NCI-H2107 treated with DMSO at 0.1 percent for 48 hours (cell line): Measurements from ENCODE around the gene PPIC.
"Not testable (repeated sequence)": the region's sequence is repeated elsewhere in the genome, so short reads cannot be mapped to it uniquely, and the experiment has no call there.

ENCODE experiments used
- DNase-seq: peaks from one replicate; lab custom pipeline; 2025; ENCODE audit not compliant: unreplicated experiment; lab: John Stamatoyannopoulos, UW

Gene PPIC

DNA sequence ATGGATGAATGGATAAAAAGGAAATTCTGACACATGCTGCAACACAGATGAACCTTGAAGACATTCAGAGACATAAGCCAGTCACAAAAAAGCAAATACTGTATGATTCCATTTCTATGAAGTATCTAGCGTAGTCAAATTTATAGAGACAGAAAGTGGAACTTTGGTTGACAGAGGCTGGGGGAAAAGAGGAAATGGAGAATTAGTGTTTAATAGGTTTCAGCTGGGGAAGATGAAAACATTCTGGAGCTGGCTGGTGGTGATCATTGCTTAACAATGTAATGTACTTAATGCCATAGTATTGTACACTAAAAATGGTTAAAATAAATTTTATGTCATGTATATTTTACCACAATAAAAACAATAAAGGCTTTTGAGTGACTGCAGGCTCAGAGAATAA lies 24.2 kb downstream of the PPIC start:
- DNase-seq, result no peak

GRCh38 chr5:123007754-123008153 lies 28.8 kb downstream of the PPIC start:
- no peak for DNase-seq

DNA sequence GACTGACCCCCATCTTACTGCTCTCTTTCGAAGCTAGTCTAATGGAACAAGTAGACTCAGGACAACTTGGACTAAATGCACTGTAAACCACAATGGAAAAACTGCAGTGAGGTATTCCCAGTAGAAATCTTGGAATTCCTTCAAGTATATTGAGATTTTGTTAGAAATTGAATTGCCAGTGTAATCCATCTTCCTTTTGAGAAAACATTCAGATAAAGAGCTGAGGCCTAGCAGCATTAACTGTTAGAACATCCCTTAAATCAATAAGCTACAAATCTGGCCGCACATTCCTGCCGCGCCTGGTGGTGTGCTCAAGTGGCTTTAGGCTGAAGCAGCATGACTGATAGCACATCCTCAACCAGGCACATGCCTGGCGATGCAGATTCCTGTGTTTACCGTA lies 29.3 kb downstream of the PPIC start:
- no peak for DNase-seq

- DNase-seq, result no peak
Observed at GRCh38 chr5:123001808-123002207, 34.7 kb downstream of the PPIC start.

DNA sequence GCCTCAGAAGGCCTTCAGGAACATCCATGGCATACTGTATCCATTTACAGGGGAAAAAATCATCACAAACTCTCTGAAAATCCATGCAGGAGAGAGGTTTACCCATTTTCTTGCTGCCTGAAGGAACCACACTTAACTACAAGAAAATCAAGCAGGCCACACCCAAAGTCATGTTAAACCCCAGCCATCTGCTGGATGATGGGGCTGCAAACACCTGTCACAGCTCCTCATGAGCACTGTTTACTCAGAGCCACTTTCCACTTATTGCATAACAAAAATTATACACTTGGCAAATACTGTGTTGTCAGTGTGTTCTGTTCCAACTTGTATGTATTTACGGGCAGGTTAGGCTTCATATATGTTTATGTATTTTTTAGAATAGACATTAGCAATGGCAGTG lies 35.8 kb downstream of the PPIC start:
- DNase-seq, result peak; percentile 14

- no peak for DNase-seq
Observed at GRCh38 chr5:122999947-123000563, 36.5 kb downstream of the PPIC start.

- DNase-seq, result no peak
Observed at GRCh38 chr5:122997294-122997693, 39.2 kb downstream of the PPIC start.

GRCh38 chr5:122996091-122996490 lies 40.4 kb downstream of the PPIC start:
- no peak for DNase-seq

GRCh38 chr5:122985954-122986721 lies 50.4 kb downstream of the PPIC start:
- no peak for DNase-seq

DNA sequence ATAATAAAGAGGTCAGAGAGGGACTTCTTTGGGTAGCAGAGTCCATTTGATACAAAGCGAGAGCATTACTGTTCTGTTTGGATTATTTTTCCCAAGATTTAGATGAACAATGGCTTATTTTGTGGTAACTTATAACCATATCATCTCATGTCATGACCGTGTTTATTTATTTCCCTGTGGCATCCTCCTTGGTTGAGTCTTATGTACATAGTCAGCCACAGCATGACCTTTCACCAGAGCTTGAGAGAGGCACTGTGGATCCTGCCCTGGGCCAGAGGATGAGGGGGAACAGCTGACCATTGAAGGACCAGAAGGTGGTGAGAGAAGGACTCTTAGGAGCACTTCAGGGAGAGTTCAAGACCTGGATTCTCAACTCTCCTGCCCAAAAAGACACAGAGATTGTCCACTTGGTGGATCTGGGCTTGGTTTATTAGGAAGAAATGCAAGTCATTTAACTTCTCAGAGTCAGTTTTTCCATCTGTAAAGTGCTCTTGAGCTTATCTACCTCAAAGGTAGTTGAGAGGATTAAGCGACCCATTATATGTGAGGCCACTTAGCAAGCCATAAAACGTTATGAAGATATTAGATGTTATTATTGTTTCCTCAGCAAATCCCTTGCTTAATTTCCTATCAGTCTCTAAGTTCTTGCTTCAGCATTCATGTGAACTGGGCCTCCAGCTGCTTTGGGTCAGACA lies 51.4 kb downstream of the PPIC start:
- no peak for DNase-seq

DNA sequence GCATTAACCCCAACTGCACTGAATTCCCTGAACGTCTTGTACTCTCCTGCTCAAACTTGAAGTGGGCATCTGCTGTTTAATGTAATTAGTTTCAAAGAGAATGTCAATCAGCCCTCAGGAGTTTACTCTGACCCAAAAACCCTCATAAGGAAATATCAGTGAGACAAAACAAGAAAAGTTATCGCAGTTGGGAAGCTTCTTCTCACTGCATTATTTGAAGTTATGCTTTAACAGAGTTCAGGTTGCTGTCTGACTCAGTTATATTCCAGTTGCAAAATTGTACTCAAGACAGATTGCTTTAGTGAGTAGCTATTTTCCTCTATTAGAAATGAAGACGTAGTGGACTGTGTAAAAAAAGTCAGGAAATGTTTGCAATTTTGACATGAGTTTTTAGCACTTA lies 52.1 kb downstream of the PPIC start:
- DNase-seq, result no peak

GRCh38 chr5:122982376-122982775 lies 54.1 kb downstream of the PPIC start:
- no peak for DNase-seq

DNA sequence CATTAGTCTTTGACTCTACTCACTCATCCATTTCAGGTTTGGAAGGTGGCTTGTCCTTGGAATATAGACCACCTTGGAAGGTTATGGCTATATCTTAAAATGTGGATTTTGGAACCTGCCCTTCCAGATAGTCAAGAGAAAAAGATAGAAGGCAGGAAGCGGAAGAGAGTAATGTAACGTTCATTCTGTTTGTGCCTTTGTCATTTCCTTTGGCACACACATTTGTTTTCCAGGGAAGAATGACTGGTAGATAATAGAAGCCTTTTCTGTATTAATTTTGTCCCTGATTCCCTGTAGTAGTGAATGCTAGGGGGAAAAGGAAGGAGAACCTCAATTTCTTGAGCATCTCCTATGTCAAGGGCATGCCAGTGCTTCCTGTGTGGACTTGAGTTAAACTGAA lies 54.7 kb downstream of the PPIC start:
- DNase-seq, result no peak

- DNase-seq, result no peak
Observed at GRCh38 chr5:122978644-122979297, 57.8 kb downstream of the PPIC start.

DNA sequence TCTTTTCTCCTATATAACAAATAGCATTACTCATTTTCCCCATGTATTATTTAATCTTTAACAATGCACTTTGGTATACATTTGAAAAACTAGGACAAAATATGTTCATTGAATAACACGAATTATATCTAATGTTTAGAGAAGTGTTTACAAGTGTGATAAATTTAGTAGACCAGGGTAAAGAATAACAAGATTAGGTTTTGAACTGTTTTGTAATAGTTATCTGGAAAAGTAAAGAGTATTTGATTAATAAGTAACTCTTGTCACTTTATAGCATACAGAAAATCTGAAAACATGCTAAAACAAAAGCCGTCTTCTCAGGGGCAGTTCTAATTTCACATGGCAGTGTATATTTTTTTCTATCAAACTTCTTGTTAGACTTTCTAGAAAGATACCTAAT lies 58.5 kb downstream of the PPIC start:
- DNase-seq, result no peak

- DNase-seq, result no peak
Observed at GRCh38 chr5:122977319-122977718, 59.2 kb downstream of the PPIC start.

DNA sequence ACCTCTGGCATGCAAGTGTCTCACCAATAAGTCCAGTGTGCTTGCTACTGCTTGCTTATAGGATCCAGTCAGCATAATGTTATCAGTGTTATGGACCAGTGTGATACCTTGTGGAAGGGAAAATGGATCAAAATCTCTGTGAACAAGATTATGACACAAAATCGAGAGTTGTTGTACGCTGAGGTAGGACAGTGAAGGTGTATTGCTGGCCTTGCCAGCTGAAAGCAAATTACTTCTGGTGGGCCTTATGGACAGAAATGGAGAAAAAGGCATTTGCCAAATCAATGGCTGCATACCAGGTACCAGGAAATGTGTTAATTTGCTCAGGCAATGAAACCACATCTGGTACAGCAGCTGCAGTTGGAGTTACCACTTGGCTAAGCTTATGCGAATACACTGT lies 62.3 kb downstream of the PPIC start:
- DNase-seq, result not testable (repeated sequence)

GRCh38 chr5:122973759-122974158 lies 62.8 kb downstream of the PPIC start:
- not testable (repeated sequence) for DNase-seq
